Stimulated activated naive B cell treated with anti-CD40 and anti-IgM and Interleukin-4, amounts not matched to agents 10 μg/mL and 1 μg/mL and 100 μg/mL, for 72 hours (primary cell): ENCODE data around the gene EEFSEC.

Experiments
- ATAC-seq, 2 donors: fragments of 150-1000 bp; cut with Tn5 transposase; replicated peaks; 2 replicates each; pipeline ENCODE4 v1.10.0; 2021; ENCODE audit warnings: moderate library complexity in 1 of 2
- DNase-seq: peaks from one replicate; pipeline ENCODE4 v3.0.0; 2021
- H3K27ac Mint-ChIP-seq: one replicate; pipeline ENCODE4 v1.8.0; 2022; ENCODE audit warnings: mild to moderate bottlenecking, mixed read lengths
- H3K27me3 Mint-ChIP-seq, 2 donors: one replicate each; pipeline ENCODE4 v1.8.0; 2022; ENCODE audit warnings: mixed read lengths in 2 of 2
- H3K36me3 Mint-ChIP-seq, 2 donors: one replicate each; pipeline ENCODE4 v1.8.0; 2022; ENCODE audit warnings: mixed read lengths in 2 of 2, mild to moderate bottlenecking in 1 of 2
- H3K4me1 Mint-ChIP-seq, 2 donors: one replicate each; pipeline ENCODE4 v1.8.0; 2022; ENCODE audit warnings: mixed read lengths in 2 of 2, mild to moderate bottlenecking in 1 of 2
- H3K4me3 Mint-ChIP-seq, 2 donors: one replicate each; pipeline ENCODE4 v1.8.0; 2022; ENCODE audit warnings: mild to moderate bottlenecking in 2 of 2, mixed read lengths in 2 of 2, moderate library complexity in 1 of 2
- H3K9me3 Mint-ChIP-seq, 2 donors: one replicate each; pipeline ENCODE4 v1.8.0; 2022; ENCODE audit warnings: mixed read lengths in 2 of 2, mild to moderate bottlenecking in 1 of 2

EEFSEC gene

DNA sequence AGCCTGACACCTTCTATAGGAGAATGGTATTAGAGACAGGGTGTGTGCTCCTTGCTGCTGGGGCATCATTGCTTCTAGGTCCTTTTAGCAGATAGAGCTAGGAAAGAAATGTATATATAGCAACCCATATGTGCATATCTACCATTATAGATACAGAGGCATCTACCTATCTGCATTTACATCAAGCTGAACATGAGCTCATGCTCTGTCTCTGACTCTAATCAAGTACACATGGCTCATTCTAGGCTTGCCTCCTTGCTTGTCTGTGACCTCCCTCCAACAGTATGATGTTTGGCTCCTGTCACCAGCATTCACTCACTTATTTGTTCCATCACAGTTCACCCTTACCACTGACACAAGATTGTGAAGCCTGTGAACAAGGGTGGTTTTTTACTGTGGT is 133.4 kb downstream of the EEFSEC start:
- Mint-ChIP-seq H3K4me1 (no peaks in the 10 kb centered on the region), H3K9me3 (no peaks in the 10 kb centered on the region), H3K27me3 (no peaks in the 10 kb centered on the region), H3K4me3 (no peak overlapping the region), H3K27ac (peak overlapping the region; percentile 34), H3K36me3 (peaks cover 34 to 59% of the 10 kb centered on the region in 2 donors)
- ATAC-seq = no peak
- no peak for DNase-seq

- DNase-seq = no peak
- H3K9me3 Mint-ChIP-seq = no peaks in the 10 kb centered on the region
- peaks cover 34 to 59% of the 10 kb centered on the region in 2 donors for H3K36me3 Mint-ChIP-seq
- no peak overlapping the region for H3K27ac Mint-ChIP-seq
- no peak overlapping the region for H3K4me3 Mint-ChIP-seq
- no peaks in the 10 kb centered on the region for H3K4me1 Mint-ChIP-seq
- no peaks in the 10 kb centered on the region for H3K27me3 Mint-ChIP-seq
- no peak for ATAC-seq
Observed at GRCh38 chr3:128287216-128287615, 133.9 kb downstream of the EEFSEC start.

- DNase-seq = no peak
- H3K36me3 Mint-ChIP-seq = peaks cover 36 to 49% of the 10 kb centered on the region in 2 donors
Observed at GRCh38 chr3:128289534-128289933, 136.3 kb downstream of the EEFSEC start.

DNA sequence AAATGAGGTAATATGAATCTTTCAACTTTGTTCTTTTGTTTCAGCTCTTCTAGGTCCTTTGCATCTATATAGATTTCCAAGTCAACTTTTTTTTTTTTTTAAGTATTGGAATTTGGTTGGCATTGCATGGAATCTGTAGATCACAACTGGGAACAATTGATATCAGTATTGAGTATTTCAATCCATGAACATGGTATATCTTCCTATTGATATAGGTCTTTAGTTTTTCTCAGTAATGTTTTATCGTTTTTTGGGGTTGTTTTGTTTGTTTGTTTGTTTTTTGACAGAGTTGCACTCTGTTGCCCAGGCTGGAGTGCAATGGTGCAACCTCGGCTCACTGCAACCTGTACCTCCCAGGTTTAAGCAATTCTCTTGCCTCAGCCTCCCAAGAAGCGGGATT is 137.2 kb downstream of the EEFSEC start:
- H3K9me3 Mint-ChIP-seq = peaks cover 0 to 1% of the 10 kb centered on the region in 2 donors
- peaks cover 32 to 43% of the 10 kb centered on the region in 2 donors for H3K36me3 Mint-ChIP-seq
- ATAC-seq (no peak), DNase-seq (no peak)
- H3K27ac Mint-ChIP-seq = no peak overlapping the region
- H3K27me3 Mint-ChIP-seq = no peaks in the 10 kb centered on the region
- peaks cover 5 to 14% of the 10 kb centered on the region in 2 donors for H3K4me1 Mint-ChIP-seq
- no peak overlapping the region for H3K4me3 Mint-ChIP-seq

More at GRCh38 chr3:128289534-128289933, 136.3 kb downstream of the EEFSEC start:
- no peak overlapping the region for H3K27ac Mint-ChIP-seq
- no peak for ATAC-seq
- H3K27me3 Mint-ChIP-seq = no peaks in the 10 kb centered on the region
- H3K9me3 Mint-ChIP-seq = peaks cover 0 to 1% of the 10 kb centered on the region in 2 donors
- H3K4me1 Mint-ChIP-seq = peaks cover 4% of the 10 kb centered on the region in 2 donors
- H3K4me3 Mint-ChIP-seq = no peak overlapping the region

DNA sequence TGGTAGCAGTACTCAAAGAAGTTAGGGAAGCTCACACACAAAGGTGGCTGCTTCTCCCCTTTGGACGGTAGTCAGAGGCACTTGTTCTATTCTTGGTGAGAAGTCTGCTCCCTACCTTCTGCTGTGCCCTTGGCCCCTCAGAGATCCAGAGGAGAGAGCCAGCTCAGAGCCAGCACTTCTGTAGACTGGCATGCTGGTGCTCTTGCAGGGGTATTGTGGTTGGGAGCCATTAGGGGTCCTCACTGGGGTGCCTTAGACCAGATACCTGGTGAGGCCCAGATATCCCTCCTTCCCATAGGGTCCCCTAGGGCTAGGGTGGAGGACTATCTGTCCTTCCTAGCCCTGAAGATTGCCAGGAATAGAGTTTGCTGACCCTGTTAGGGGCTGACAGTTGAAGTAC is 140.6 kb downstream of the EEFSEC start:
- H3K4me1 Mint-ChIP-seq = peaks cover 5 to 17% of the 10 kb centered on the region in 2 donors
- peaks cover 30 to 50% of the 10 kb centered on the region in 2 donors for H3K36me3 Mint-ChIP-seq
- no peak overlapping the region for H3K4me3 Mint-ChIP-seq
- DNase-seq = no peak
- ATAC-seq = no peak
- peak overlapping the region; percentile 49 for H3K27ac Mint-ChIP-seq
- H3K27me3 Mint-ChIP-seq = no peaks in the 10 kb centered on the region
- peaks cover 0 to 3% of the 10 kb centered on the region in 2 donors for H3K9me3 Mint-ChIP-seq

GRCh38 chr3:128294999-128295468 is 141.8 kb downstream of the EEFSEC start:
- no peak overlapping the region for H3K27ac Mint-ChIP-seq
- peaks cover 0 to 3% of the 10 kb centered on the region in 2 donors for H3K9me3 Mint-ChIP-seq
- H3K4me1 Mint-ChIP-seq = peaks cover 5 to 17% of the 10 kb centered on the region in 2 donors
- H3K4me3 Mint-ChIP-seq = no peak overlapping the region
- DNase-seq (no peak), ATAC-seq (no peak)
- H3K36me3 Mint-ChIP-seq = peaks cover 23 to 40% of the 10 kb centered on the region in 2 donors
- no peaks in the 10 kb centered on the region for H3K27me3 Mint-ChIP-seq

- Mint-ChIP-seq H3K9me3 (peaks cover 0 to 3% of the 10 kb centered on the region in 2 donors), H3K4me1 (peaks cover 5 to 17% of the 10 kb centered on the region in 2 donors), H3K27ac (no peak overlapping the region), H3K27me3 (no peaks in the 10 kb centered on the region), H3K36me3 (peaks cover 19 to 32% of the 10 kb centered on the region in 2 donors), H3K4me3 (no peak overlapping the region)
- DNase-seq (no peak), ATAC-seq (no peak)
Observed at GRCh38 chr3:128296469-128297251, 143.4 kb downstream of the EEFSEC start.

GRCh38 chr3:128297401-128298138 is 144.3 kb downstream of the EEFSEC start:
- Mint-ChIP-seq H3K27ac (no peak overlapping the region), H3K4me3 (no peak overlapping the region)

GRCh38 chr3:128301186-128302023 is 148.1 kb downstream of the EEFSEC start:
- H3K27me3 Mint-ChIP-seq = no peaks in the 10 kb centered on the region
- peaks cover 12 to 35% of the 10 kb centered on the region in 2 donors for H3K36me3 Mint-ChIP-seq
- no peak for DNase-seq
- no peak overlapping the region for H3K27ac Mint-ChIP-seq
- ATAC-seq = no peak
- H3K4me3 Mint-ChIP-seq = no peak overlapping the region
- peaks cover 0 to 1% of the 10 kb centered on the region in 2 donors for H3K9me3 Mint-ChIP-seq
- no peaks in the 10 kb centered on the region for H3K4me1 Mint-ChIP-seq

More at GRCh38 chr3:128297401-128298138, 144.3 kb downstream of the EEFSEC start:
- Mint-ChIP-seq H3K9me3 (peaks cover 0 to 3% of the 10 kb centered on the region in 2 donors), H3K36me3 (peaks cover 18 to 35% of the 10 kb centered on the region in 2 donors), H3K27me3 (no peaks in the 10 kb centered on the region), H3K4me1 (peaks cover 5 to 17% of the 10 kb centered on the region in 2 donors)
- DNase-seq (no peak), ATAC-seq (no peak)

DNA sequence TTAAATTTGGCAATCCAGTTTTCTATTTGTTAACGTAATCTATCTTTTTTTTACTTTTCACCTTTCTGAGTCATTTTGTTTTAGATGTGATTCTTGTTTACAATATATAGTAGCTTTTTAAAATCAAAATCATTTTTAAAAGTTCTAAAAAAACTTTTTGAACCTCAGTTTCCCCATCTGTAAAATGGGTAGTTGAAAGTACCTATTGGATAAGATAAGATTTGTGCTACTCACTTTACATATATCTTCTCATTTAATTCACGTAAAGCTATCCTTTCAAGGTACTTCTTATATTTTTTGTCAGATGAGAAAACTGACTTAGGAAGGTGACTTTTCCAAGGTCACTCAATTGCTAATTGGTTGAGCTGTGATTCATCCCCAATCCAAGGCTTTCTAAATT is 153.2 kb downstream of the EEFSEC start:
- DNase-seq = no peak
- Mint-ChIP-seq H3K27me3 (no peaks in the 10 kb centered on the region), H3K4me1 (peaks cover 0 to 3% of the 10 kb centered on the region in 2 donors)

DNA sequence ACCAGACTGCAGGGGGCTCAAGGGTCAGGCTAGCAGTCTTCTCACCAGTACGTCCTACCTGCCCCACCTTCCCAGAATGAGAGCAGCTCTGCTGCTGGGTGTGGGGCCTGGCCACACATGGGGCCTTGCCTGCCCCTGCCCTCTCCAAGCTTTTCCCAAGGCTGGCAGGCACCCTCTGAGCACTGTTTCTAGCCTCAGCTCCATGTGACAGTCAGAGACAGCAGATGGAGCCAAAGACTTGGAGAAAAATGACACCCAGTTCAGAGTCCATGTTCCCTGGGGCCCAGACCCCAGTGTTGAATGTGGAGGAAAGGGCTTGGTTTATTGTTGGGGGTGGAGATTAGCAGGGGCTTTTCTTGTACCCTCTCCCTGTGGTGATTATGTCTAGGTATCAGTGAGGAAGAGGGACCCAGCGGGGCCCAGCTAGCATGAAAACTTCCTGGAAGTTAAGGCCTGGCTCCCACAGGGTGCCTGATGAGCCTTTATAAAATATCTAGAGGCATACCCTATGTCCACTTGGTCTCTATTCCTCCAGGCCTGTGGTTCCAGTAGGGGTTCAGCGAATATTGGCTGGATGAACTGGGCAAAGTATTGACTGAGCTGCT is 153.8 kb downstream of the EEFSEC start:
- no peak for DNase-seq
- no peak overlapping the region for H3K4me3 Mint-ChIP-seq
- ATAC-seq = no peak
- H3K4me1 Mint-ChIP-seq = peaks cover 0 to 3% of the 10 kb centered on the region in 2 donors
- no peaks in the 10 kb centered on the region for H3K27me3 Mint-ChIP-seq
- no peaks in the 10 kb centered on the region for H3K9me3 Mint-ChIP-seq
- peaks cover 18 to 31% of the 10 kb centered on the region in 2 donors for H3K36me3 Mint-ChIP-seq
- H3K27ac Mint-ChIP-seq = no peak overlapping the region

More for the DNA sequence above, 153.2 kb downstream of the EEFSEC start:
- no peak for ATAC-seq
- no peak overlapping the region for H3K4me3 Mint-ChIP-seq
- H3K27ac Mint-ChIP-seq = no peak overlapping the region
- no peaks in the 10 kb centered on the region for H3K9me3 Mint-ChIP-seq
- H3K36me3 Mint-ChIP-seq = peaks cover 18 to 31% of the 10 kb centered on the region in 2 donors

GRCh38 chr3:128307781-128308469 is 154.6 kb downstream of the EEFSEC start:
- no peak for ATAC-seq

DNA sequence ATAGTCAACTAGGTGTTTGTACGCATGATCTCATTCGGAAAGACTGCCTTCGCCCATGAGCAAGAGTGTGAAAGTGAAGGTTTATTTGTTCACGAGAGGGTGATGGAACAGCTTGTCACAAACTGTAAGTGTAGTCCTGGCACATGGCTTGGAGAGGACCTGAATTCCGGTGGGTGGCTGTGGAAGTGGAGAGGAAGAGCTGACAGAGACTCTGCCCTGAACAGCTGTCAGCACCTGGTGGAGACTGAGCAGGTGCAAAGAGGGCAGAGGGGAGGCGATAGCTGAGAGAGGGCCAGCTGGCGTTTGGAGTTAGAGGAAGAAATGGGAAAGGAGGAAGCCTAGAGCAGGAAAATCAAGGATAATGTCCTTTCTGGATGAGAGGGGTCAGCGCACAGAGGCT is 155.7 kb downstream of the EEFSEC start:
- Mint-ChIP-seq H3K4me1 (peaks cover 0 to 3% of the 10 kb centered on the region in 2 donors), H3K27me3 (no peaks in the 10 kb centered on the region), H3K4me3 (no peak overlapping the region), H3K36me3 (peaks cover 17 to 30% of the 10 kb centered on the region in 2 donors), H3K9me3 (no peaks in the 10 kb centered on the region), H3K27ac (no peak overlapping the region)
- ATAC-seq (no peak), DNase-seq (no peak)

More at GRCh38 chr3:128307781-128308469, 154.6 kb downstream of the EEFSEC start:
- Mint-ChIP-seq H3K27ac (no peak overlapping the region), H3K36me3 (peaks cover 18 to 31% of the 10 kb centered on the region in 2 donors), H3K4me1 (peaks cover 0 to 3% of the 10 kb centered on the region in 2 donors), H3K9me3 (no peaks in the 10 kb centered on the region), H3K27me3 (no peaks in the 10 kb centered on the region), H3K4me3 (no peak overlapping the region)
- no peak for DNase-seq
